Measurements from ENCODE around the gene FAHD2A.
"Not testable (repeated sequence)": the region's sequence is repeated elsewhere in the genome, so short reads cannot be mapped to it uniquely, and the experiment has no call there.

The FAHD2A gene

GRCh38 chr2:95375532-95376150 lies 26.9 kb upstream of the FAHD2A start:
- no peak overlapping the region for H3K27ac ChIP-seq
- DNase-seq (ENCODE audit: low read depth, low spot score): no peak

GRCh38 chr2:95376311-95377215 lies 25.9 kb upstream of the FAHD2A start:
- no peak for DNase-seq (ENCODE audit: low read depth, low spot score)
- H3K27ac ChIP-seq: no peak overlapping the region

DNA sequence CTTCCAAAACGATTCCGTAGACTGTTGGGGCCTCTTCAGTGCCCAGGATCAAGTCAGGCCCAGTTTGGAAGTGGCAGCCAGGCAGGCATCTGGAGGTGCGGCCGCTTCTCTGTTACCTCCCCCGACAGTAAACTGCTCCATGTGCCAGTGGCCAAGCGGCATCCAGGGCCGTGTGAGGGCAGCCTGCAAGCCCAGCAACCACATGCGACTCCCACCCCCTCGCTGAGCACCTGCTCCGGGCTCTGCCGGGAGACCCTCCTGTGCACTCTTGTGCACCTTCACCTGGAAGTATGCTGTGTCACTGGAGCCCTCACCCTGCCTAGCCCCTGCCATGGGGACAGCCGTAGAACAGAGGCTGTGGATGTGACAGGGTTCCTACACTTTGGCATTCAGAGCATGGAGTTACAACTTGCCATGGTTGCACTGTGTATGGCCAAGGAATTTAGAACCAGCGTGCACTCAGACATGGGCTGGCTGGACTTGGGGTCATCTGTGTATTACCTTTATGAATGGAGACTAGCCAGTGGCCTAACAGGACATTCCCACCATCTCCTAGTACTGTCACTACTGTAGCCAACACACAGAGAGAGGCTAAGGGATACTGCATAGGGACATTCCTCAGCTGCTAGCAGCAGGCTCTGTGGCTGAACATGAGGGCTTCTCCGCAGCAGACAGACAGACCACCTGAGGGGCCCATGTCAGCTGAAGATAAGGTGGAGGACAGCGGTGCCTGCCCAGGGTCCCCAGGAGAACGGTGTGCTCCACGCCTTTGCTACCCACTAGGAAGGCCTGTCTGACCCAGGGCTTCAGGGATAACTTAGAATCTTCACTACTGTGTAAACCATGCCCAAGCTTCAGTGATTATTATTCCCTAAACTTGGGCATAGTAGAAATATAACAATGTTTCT lies 25.0 kb upstream of the FAHD2A start:
- DNase-seq (ENCODE audit: low read depth, low spot score): no peak
- H3K27ac ChIP-seq: no peak overlapping the region

GRCh38 chr2:95378281-95378680 lies 24.2 kb upstream of the FAHD2A start:
- not testable (repeated sequence) for DNase-seq (ENCODE audit: low read depth, low spot score); H3K27ac ChIP-seq

- DNase-seq (ENCODE audit: low read depth, low spot score): no peak
- H3K27ac ChIP-seq: no peak overlapping the region
Measured at GRCh38 chr2:95379371-95379831, 23.1 kb upstream of the FAHD2A start.

DNA sequence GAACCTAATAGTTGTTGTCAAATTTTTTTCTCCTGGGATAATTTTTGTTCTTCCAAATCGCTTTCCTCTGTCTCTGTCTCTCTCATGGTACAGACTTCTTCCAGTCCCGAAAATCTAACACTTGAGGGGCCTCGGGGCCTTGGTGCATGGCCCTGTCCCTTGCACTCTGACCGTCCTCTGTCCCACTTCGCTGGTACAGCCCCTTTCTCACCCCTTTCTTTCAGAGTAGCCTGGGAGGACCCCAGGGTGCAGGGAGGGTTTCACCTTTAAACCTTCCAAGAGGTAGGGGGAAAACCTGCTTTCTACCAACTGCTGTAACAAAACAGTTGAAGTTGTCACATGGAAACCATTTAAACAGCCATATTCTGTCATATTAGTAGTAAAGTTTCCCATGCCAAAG lies 22.2 kb upstream of the FAHD2A start:
- DNase-seq (ENCODE audit: low read depth, low spot score): no peak
- no peak overlapping the region for H3K27ac ChIP-seq

GRCh38 chr2:95380731-95381130 lies 21.8 kb upstream of the FAHD2A start:
- no peak overlapping the region for H3K27ac ChIP-seq
- DNase-seq (ENCODE audit: low read depth, low spot score): no peak

DNA sequence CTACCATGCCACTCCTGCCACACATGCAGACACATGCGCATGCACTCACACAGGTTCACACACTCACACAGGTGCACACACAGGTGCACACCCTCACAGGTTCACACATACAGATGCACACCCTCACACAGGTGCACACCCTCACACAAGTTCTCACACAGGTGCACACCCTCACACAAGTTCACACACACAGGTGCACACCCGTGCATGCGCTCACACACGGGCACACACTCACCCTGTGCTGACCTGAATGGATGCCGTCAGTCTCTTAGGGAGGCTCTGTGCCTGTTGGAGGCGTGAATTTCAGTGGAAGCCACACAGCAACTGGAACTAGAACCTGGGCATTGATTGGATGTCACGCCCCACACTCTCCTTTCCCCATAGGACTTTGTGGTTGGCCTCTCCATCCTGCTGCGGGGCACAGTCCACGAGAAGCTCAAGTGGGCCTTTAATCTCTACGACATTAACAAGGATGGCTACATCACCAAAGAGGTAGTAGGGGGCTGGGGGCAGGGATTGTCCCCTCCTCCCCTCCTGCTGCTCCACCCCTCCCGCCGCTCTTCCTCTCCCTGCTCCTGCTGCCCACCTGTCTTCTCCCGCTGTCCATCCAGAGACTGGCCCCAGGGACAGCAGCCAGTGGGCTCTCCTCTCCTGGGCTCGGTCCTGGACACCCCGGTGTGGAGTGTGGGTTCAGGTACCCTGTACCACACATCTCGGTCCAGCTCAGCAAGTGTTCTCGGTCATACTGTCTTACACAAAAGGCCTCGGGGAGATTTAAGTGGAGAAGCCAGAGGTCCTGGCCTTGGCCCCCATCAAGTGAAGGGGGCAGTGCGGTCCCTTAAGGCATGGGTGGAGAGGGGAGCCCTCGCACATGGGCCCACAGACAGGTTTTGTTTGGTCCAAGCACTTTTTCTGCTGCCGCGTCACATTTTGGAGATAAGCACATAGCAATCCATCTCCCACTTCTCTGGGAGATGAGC lies 21.0 kb upstream of the FAHD2A start:
- no peak for DNase-seq (ENCODE audit: low read depth, low spot score)
- H3K27ac ChIP-seq: no peak overlapping the region

DNA sequence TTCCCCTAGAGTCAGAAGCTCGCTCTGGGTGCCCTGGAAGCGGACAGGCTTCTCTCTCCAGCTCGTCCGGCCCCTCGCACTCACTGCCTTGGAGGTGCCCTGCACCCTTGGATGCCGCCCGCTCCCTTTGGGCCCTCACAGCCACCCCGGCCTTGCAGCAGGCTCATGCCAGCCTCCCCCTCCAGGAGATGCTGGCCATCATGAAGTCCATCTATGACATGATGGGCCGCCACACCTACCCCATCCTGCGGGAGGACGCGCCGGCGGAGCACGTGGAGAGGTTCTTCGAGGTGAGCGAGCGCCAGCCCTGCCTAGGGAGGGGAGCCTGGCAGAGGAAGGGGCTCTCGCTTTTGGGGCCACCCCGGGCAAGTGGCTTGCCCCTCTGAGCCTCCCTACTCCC lies 20.3 kb upstream of the FAHD2A start:
- no peak for DNase-seq (ENCODE audit: low read depth, low spot score)
- H3K27ac ChIP-seq: no peak overlapping the region

- H3K27ac ChIP-seq: no peak overlapping the region
Measured at GRCh38 chr2:95382686-95383634, 19.5 kb upstream of the FAHD2A start.

DNA sequence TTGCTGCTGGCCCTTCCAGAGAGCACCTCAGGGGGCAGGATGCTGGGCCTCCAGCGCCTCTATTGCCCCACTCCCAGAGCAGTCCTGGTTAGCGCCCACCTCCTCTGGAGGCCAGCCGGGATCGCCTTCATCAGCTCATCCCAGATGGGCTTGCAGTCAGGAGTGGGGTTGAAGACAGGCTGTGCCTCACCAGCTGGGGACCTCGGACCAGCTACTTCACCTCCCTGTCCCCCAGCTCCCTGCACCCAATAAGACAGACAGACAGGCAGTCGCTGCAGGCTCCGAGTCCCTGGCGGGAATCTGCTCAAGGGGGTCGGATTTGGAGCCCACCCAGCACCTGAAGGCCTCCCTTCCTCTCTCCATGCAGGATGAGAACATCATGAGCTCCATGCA lies 18.9 kb upstream of the FAHD2A start:
- H3K27ac ChIP-seq: no peak overlapping the region
- no peak for DNase-seq (ENCODE audit: low read depth, low spot score)

More at GRCh38 chr2:95382686-95383634, 19.5 kb upstream of the FAHD2A start:
- DNase-seq (ENCODE audit: low read depth, low spot score): no peak

DNA sequence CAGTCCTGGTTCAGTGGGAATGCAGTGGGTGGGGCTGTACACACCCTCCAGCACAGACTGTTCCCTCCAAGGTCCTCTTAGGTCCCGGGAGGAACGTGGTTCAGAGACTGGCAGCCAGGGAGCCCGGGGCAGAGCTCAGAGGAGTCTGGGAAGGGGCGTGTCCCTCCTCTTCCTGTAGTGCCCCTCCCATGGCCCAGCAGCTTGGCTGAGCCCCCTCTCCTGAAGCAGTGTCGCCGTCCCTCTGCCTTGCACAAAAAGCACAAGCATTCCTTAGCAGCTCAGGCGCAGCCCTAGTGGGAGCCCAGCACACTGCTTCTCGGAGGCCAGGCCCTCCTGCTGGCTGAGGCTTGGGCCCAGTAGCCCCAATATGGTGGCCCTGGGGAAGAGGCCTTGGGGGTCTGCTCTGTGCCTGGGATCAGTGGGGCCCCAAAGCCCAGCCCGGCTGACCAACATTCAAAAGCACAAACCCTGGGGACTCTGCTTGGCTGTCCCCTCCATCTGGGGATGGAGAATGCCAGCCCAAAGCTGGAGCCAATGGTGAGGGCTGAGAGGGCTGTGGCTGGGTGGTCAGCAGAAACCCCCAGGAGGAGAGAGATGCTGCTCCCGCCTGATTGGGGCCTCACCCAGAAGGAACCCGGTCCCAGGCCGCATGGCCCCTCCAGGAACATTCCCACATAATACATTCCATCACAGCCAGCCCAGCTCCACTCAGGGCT lies 17.5 kb upstream of the FAHD2A start:
- no peak overlapping the region for H3K27ac ChIP-seq
- no peak for DNase-seq (ENCODE audit: low read depth, low spot score)

- no peak for DNase-seq (ENCODE audit: low read depth, low spot score)
- no peak overlapping the region for H3K27ac ChIP-seq
Measured at GRCh38 chr2:95385570-95385984, 16.9 kb upstream of the FAHD2A start.

DNA sequence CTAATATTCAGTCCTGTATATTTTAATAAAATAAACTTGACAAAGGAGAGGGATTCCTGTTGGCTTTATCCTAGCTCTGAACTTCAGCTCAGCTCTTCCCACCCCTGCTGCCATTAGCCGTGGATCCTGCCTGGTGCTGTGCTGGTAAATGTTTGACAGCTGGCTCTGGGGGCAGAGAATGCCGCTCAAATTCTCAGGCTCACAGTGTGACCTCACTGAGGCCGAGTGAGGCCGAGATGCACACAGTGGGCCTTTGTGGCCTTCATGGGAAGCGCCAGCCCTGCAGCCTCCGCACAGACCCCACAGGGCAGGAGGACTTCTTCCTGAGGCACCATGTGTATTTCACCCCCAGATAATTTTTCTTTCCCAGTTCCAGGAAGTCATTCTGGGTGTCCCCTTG lies 16.5 kb upstream of the FAHD2A start:
- no peak for DNase-seq (ENCODE audit: low read depth, low spot score)
- no peak overlapping the region for H3K27ac ChIP-seq

DNA sequence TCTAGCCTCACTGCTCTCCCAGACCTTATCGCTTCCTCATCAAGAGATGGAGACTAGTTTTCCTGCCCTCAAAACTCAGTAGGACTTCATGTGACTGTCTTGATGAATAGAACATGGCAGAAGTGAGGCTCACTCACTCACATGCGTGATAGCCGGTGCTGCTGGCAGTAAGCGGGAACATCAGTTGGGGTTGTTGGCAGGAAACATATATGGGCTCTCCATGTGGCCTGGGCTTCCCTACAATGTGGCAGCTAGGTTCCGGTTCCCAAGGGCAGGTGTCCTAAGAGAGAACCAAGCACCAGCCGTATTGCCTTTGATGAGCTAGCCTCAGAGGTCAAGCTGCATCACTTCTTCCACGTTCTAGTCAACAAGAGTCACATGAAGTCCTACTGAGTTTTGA lies 15.2 kb upstream of the FAHD2A start:
- H3K27ac ChIP-seq: no peak overlapping the region
- no peak for DNase-seq (ENCODE audit: low read depth, low spot score)

DNA sequence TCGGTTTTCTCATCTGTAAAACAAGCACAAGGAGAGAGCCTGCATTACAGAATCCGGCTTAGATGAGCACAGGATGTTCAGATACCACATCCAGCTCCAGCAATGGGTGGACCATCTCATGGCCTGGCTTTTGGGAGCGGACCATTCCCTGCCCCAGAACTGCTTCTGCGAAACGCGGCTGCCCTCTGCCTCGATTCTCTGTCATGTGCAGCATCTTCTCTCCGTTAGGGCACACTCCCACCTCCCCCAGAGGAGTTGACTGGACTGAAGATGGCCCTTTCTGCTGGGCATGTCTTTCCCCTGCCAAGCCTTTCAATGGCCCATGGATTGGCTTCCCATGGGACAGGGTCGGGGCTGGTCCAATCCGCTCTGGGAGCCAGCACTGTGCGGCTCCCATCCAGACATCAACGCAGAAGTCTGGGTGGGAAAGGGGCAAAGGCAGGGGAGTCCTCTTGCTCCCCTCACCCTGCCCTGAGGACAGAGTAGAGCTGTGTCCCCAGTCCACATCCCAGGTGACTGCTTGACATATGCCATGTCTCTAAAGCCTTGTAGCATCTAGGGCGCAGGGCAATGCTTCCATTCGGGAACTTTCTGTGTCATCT lies 14.3 kb upstream of the FAHD2A start:
- no peak overlapping the region for H3K27ac ChIP-seq
- DNase-seq (ENCODE audit: low read depth, low spot score): no peak

DNA sequence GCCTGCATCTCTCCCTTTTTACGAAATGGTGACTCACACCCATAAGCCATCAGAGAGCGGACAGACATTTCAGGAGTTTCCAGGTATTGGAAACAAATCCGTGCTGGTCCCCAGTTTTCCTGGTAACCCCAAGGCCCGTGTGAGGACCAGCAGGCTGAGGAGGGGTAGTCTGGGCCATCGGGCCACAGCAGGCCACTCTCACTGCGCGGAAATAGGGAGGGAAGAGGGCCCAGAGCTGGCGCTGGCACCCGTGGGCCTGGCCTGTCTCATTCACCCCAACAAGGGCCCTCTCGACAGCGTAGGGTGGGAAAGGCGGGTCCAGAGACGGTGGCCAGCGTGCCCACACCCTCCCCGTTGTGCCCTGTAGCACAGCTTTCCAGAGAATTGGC lies 13.7 kb upstream of the FAHD2A start:
- DNase-seq (ENCODE audit: low read depth, low spot score): no peak
- no peak overlapping the region for H3K27ac ChIP-seq

All from epithelial cell of prostate (primary cell).